HG03103 (cell line): ENCODE measurements around the gene BTNL9.
"Not testable (repeated sequence)": the region's sequence is repeated elsewhere in the genome, so short reads cannot be mapped to it uniquely, and the experiment has no call there.

Source experiments
- ATAC-seq: cut with Tn5 transposase; IDR thresholded peaks from one replicate; pipeline ENCODE4 v1.9.1; 2021; ENCODE audit warnings: low read depth; ENCODE audit not compliant: unreplicated experiment

Gene BTNL9

GRCh38 chr5:181039931-181040630, at the start of gene BTNL9:
BTNL9 (plus strand) TSS chr5:181040266; CDS start chr5:181045490, 5,224 bp downstream.
- no peak for ATAC-seq

GRCh38 chr5:180990882-180991242, 49.2 kb upstream of the BTNL9 start:
- no peak for ATAC-seq

GRCh38 chr5:181001947-181002346, 38.1 kb upstream of the BTNL9 start:
- ATAC-seq, result no peak

GRCh38 chr5:181005791-181006190, 34.3 kb upstream of the BTNL9 start:
- ATAC-seq, result no peak

GRCh38 chr5:181008136-181008535, 31.9 kb upstream of the BTNL9 start:
- ATAC-seq, result no peak

GRCh38 chr5:181010018-181010417, 30.0 kb upstream of the BTNL9 start:
- not testable (repeated sequence) for ATAC-seq

- ATAC-seq, result not testable (repeated sequence)
Observed at GRCh38 chr5:181014654-181015053, 25.4 kb upstream of the BTNL9 start.

GRCh38 chr5:181017448-181017847, 22.6 kb upstream of the BTNL9 start:
- not testable (repeated sequence) for ATAC-seq

- ATAC-seq, result no peak
Observed at GRCh38 chr5:181020688-181021087, 19.4 kb upstream of the BTNL9 start.

- no peak for ATAC-seq
Observed at GRCh38 chr5:181024245-181025064, 15.6 kb upstream of the BTNL9 start.

GRCh38 chr5:181027452-181028031, 12.5 kb upstream of the BTNL9 start:
- no peak for ATAC-seq

GRCh38 chr5:181028032-181028819, 11.8 kb upstream of the BTNL9 start:
- no peak for ATAC-seq

GRCh38 chr5:181031716-181032115, 8.3 kb upstream of the BTNL9 start:
- ATAC-seq, result no peak

GRCh38 chr5:181035991-181036815, 3.9 kb upstream of the BTNL9 start:
- ATAC-seq, result no peak

GRCh38 chr5:181036816-181037364, 3.2 kb upstream of the BTNL9 start:
- ATAC-seq, result no peak

- no peak for ATAC-seq
Observed at GRCh38 chr5:181037365-181037861, 2.7 kb upstream of the BTNL9 start.

- ATAC-seq, result no peak
Observed at GRCh38 chr5:181039471-181039870, 595 bp upstream of the BTNL9 start.

GRCh38 chr5:181040631-181040945, 522 bp downstream of the BTNL9 start:
- ATAC-seq, result no peak

- no peak for ATAC-seq
Observed at GRCh38 chr5:181041043-181041442, 977 bp downstream of the BTNL9 start.
